Activated T-cell treated with anti-CD3 and anti-CD28 coated beads, Interleukin-2, amount 50 U/mL, for 48 hours (primary cell): ENCODE measurements around the gene CR1L.
"Not testable (repeated sequence)": the region's sequence is repeated elsewhere in the genome, so short reads cannot be mapped to it uniquely, and the experiment has no call there.

Experiments
- DNase-seq, 2 experiments: peaks; one replicate each; pipeline ENCODE4 v3.0.0-alpha.2; 2020

CR1L gene

DNA sequence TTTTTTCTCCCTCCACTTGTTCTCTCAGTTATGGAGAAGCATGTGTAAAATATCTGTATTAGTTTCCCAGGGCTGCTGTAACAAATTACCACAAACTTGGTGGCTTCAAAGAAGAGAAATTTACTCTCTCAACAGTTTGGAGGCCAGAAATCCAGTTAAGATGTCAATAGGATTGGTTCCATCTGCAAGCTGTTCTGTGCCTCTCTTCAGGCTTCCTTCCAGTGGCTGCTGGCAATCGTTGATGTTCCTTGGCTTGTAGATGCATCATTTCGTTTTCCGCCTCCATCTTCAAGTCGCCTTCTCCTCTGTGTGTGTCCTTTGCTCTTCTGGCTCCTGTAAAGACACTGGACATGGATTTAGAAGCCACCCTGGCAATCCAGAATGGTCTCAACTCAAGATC is 45.6 kb downstream of the CR1L start:
- DNase-seq: not testable (repeated sequence)

DNA sequence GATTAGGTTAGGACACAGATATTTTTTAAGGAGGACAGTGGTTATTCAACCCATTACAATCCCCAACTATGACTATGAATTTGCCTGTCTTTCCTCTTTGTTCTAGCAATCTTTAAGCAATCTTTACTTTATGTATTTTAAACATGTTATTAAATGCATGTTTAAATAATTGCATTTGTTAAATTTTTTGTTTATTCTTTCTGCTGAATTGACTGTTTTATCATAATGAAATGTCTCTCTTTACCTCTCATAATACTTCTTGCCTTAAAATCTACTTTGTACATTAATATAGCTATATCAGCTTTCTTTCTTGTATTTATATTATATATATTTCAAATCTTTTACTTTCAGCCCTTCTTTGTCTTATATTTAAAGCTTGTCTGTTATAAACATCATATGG is 46.1 kb downstream of the CR1L start:
- no peak for DNase-seq

DNA sequence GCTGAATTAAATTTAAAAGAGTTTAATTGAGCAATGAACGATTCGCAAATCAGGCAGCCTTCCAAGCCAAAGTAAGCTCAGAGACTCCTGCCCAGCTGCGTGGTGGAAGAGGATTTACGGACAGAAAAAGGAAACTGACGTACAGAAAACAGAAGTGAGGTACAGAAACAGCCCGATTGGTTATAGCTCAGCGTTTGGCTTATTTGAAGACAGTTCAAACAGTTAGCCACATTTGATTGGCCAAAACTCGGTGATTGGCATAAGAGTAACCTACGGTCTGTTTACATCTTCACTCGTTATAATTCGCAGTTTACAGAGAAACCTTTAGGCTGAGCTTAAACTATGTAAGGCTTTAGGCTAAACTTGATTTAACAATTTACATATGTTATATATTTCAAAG is 46.9 kb downstream of the CR1L start:
- no peak for DNase-seq

DNA sequence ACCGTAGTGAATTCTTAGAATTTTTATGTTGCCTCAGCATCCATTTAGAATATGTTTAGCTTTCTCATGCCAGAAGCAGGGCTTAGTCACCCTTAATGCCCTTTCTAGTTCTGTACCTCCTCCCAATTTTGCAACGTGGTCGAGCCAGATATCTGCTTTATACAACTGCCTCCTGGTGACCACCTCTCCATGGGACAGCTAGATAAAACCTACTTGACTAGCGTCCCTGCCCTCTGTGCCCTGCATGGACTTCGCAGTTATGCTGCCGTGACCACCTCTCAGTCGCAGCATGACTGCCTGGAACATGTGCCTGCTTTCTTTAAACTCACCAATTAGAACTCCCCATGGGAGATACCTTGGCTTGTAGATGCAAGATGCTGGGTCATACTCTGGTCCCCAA is 47.4 kb downstream of the CR1L start:
- not testable (repeated sequence) for DNase-seq

DNA sequence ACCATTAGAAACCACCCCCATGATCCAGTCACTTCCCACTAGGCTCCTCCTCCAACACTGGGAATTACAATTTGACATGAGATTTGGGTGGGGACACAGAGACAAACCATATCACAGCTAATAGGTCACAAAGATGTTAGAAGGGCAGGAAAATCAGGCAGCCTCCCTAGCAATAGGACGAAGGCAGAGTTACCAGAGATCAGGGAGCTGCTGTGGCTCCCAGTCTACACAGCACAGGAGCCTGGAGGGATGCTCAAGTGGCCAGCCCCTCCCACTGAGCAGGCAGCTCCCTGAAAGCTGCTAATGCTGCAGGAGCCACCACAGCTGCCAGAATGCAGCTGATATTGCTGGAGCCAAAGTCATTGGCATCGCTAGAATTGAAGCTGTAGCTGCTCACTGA is 51.0 kb downstream of the CR1L start:
- no peak for DNase-seq

DNA sequence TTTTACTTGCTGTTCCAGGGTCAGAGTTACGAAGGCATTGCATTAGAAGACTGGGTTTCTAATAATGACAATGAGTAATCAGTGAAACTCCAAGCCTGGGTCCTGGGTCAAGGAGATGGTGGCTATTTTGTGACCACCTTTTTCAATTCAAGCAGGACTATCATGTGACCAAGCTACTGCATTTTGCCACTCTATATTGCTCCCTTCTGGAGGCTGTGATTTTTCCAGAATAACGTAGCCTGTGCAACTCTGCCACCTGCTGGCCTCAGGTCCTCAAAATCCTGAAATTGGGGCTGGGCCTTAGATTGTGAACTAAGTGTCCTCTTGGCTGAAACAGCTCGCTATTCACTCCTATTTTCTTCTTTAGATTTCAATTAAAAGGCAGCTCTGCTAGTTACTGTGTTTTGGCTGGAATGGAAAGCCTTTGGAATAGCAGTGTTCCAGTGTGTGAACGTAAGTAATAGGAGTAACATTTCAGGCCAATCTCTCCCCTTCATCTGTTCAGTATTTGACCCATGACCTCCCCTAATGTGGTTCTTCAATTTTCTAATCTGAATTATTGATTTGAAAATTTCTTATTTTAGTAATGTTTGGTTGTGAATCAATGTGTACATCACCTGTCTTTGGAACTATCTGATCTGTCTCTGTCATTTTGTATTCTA is 54.0 kb downstream of the CR1L start:
- peak; percentile 57 to 62 for DNase-seq

DNA sequence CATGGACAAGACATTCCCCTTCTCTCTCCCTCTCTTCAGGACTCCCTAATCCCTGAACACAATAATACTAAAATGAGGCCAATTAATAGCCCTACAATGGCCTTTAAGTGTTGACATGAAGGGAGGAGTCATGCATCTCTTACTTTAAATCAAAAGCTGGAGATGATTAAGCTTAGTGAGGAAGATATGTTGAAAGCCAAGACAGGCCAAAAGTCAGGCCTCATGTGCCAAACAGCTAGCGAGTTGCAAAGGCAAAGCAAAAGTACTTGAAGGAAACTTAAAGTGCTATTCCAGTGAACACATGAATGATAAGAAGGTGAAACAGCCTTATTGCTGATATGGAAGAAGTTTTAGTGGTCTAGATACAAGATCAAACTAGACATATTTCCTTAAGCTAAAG is 57.4 kb downstream of the CR1L start:
- no peak for DNase-seq

DNA sequence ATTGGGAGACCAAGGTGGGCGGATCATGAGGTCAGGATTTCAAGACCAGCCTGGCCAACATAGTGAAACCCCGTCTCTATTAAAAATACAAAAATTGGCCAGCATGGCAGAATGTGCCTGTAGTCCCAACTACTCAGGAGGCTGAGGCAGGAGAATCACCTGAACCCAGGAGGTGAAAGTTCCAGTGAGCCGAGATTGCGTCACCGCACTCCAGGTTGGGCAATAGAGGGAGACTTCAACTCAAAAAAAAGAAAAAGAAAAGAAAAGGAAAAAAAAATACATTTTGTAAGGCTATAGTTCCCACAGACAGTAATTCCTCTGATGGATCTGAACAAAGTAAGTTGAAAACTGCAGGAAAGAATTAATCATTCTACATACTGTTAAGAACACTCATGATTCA is 58.8 kb downstream of the CR1L start:
- DNase-seq: no peak

DNA sequence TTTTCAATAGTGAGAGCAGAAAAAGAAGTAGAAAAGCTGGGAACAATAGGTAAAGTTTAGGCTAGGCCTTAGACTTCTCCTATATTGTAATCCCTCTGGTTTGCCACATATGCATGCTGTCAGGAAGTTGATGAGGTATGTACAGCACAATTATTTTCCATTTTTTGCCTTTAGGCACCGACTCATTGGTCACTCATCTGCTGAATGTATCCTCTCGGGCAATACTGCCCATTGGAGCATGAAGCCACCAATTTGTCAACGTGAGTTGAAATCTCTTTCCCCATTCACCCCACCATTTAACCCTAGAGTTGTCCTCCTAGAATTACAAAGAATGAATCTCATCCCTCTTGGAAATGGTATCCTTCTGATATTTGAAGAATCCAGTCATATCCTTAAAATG is 63.1 kb downstream of the CR1L start:
- not testable (repeated sequence) for DNase-seq

DNA sequence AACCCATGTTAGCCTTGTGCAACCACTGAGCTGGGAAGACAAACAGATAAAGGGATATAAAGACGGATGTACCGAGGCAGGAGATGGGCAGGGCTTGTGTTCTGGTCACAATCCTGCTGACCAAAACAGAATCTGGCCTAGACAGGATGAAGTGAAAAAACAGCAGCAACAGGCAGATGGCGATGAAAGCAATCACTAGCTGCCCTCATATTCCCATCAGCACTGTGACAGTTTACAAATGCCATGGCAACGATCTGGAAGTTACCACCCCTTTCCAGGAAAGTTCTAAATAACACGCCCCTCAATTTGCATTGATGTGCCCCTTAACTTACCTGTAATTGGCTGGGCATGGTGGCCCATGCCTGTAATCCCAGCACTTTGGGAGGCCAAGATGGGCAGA is 66.4 kb downstream of the CR1L start:
- DNase-seq: no peak

DNA sequence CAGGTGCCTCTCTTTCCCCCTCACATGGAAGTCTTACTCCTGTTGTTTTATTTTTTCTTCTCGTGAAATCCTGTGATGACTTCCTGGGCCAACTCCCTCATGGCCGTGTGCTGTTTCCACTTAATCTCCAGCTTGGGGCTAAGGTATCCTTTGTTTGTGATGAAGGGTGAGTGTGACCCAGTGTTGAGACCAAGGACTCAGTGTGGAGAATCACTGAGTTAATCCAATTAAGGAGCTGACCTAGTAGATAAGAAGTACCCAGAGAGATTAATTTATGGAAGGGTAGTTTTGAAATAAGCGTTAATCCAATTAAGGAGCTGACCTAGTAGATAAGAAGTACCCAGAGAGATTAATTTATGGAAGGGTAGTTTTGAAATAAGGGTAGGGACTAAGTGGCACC is 67.8 kb downstream of the CR1L start:
- not testable (repeated sequence) for DNase-seq

DNA sequence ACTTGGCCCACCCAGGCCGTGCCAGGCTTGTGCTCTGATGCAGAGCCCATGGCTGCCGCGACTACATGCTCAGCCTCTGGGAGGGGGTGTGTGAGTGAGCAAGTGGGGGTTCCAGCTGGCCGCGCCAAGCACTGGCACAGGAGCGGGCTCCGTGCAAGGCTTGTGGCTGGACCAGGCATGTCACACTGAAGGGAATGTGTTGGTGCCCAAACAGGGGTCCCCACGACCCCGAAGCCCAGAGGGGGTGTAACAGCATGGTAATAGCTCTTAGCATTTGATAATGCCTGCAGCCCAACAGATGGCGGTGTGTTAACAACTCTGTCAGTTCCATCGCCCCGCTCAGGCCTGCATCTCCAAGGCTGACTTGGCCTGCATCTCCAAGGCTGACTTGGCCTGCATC is 68.6 kb downstream of the CR1L start:
- DNase-seq: no peak

DNA sequence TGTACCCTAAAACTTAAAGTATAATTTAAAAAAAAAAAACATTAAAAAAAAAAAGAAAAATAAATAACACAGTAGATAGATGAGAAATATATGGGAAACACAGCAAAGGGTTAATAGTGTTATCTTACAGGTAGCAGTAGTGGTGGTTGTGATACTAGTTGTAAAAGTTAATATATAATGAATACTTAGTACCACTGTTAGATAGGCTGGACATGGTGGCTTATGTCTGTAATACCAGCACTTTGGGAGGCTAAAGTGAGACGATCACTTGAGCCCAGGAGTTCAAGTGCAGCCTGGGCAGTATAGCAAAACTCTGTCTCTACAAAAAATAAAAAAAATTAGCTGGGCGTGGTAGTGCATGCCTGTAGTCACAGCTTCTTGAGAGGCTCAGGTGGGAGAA is 74.3 kb downstream of the CR1L start:
- no peak for DNase-seq

DNA sequence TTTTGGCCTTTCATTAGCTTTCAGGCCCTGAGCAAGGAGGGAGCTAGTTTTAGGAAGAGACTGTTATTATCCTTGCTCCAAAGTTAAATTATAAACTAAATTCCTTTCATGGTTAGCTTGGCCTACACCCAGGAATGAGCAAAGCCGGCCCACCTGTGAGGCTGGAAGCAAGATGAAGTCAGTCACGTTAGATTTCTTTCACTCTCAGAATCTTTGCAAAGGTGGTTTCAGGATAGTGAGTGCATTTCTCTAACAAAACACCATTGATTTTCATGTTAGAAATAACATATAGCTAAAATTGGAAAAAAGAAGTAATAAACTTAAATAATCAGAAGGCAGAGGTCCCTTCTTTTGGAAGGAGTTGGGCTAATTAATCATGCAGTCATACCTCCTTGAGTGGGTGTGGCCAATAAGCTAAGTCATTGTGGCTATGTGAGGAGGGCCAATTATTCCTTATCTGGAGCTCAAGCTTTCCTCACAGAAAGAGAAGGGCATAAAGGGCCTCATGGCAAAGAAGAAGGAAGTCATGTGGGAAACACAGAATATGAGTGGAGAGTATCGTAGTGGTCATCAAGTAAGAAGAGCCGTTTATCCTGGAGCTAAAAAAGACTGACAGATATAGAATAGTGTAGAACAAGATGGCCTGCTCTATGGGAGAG is 83.4 kb downstream of the CR1L start:
- not testable (repeated sequence) for DNase-seq

DNA sequence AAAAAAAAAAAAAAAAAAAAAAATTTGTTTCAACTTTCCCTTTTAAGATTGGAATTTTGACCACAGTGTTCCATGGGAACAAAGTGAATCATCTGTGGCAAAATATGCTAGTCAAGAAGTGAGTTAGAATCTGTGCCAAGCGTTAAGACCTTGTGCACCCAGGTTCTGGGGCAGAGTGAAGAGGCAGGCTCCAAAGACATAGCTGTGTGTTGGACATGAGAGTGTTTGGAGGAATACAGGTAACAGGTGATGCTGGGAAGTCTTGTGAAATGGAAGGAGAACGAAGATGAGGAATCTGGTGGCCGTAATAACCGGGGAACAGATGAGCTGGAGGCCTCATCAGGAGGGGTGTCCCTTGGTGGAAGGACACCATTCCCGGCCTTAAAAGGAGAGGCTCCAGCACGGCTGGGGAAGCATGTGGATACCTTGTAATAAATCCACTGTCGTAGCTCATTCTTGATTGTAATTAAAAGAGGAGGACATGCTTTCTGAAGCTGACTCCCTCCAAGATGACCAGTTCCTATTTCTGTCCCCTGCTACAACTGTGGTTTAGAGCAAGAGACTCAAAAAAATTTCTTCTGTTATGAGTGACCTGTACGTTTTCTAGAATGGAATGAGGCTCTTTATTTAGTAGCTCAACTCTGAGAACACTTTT is 92.7 kb downstream of the CR1L start:
- not testable (repeated sequence) for DNase-seq

DNA sequence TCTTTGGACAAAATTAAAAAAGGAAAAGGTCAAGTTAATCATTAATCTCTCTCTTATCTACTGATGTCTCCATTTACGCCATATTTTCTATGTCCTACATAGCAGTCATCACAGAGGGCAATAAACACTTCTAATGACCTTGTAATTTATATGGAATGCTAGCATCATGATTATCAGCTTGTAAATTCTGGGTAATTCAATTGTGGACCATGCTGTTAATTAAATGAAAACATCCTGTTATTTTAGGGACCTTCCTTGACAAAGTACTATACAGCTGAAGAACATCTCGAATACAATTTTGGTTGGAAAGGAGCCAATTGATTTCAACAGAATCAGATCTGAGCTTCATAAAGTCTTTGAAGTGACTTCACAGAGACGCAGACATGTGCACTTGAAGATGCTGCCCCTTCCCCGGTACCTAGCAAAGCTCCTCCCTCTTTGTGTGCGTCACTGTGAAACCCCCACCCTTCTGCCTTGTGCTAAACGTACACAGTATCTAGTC is 93.3 kb downstream of the CR1L start:
- DNase-seq: not testable (repeated sequence)

DNA sequence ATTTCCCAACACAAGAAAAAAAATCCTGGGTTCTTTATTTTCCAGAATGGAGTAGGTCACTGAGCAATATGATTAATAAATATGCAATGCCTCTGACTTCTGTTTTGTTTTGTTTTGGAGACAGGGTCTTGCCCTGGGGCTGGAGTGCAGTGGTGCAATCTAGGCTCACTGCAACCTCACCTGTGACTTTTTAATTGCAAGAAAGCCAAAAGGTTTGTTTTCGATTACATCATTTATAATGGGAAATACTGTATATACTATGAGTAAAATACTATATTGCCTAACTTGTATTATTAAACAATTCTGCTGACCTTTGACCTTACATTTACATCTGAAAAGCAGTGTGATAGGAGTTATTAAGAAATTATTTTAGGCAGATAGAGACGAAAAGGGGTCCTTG is 95.3 kb downstream of the CR1L start:
- no peak for DNase-seq

DNA sequence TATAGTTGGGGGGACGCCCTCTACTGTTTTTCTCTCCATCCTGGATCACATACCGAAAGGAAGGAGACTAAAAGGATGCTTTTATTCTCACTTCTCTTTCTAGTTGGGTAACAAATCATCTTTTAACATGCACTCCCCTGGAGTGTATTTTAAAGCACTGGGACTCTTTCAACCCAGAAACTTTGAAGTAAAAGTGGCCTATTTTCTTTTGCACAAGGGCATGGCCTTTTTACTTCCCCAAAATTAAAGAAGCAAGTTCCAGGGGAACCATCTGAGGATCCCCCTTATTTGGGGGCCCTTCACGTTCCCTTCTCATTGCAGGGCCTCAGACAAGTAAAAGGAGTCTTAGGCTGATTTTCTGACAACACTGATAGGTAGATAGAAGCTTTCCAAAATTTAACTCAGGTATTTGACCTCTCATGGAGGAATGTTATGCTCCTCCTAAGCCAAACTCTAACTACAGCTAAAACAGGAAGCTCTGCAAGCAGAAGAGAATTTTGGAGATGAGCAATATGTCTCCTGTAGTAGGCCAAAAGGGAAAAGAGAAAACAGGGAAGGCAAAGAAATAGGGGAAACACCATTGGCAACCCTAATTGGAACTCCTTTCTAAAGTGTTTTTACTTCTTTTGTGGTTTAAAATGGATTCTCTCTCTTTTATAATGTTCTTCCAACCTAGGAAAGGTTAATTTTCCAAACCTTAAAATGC is 98.1 kb downstream of the CR1L start:
- no peak for DNase-seq

DNA sequence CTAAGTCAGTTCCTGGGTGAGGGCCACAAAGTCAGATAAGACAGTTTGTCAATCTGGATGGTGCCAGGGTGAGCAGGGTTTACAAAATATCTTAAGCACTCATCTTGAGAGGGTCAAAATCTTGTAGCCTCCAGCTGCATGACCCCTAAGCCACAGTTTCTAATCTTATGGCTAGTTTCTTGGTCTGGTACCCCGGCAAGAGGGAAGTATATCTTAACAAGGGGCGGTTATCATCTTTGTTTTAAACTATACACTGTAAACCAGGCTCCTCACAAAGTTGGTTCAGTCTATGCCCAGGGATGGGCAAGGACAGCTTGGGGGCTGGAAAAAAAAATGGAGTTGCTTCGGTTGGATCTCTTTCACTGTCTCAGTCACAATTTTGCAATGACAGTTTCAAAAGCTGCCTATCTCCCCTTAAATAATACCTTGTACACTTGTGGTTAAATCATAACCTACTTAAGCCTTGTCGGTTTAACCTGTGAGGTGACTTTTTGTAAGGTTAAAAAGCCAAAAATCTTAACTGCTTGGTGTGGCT is 99.1 kb downstream of the CR1L start:
- no peak for DNase-seq

DNA sequence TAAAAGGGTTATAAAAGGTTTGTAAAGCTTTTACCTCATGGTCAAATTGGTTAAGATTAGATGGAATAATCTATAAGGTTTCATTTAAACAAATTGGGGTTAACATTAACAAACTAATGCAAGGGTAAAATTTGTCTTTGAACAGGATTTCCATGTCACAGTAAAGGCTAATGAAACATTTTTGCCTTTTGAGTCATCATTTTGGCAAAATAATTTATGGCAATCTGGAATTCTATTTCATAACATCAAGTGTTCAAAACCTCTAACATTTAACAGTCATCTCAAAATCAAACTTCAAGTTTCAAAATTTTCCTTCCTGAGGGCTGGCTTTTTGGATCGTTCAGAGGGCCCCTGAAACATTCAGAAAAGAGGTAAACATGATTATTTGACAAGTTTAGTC is 100.4 kb downstream of the CR1L start:
- no peak for DNase-seq

DNA sequence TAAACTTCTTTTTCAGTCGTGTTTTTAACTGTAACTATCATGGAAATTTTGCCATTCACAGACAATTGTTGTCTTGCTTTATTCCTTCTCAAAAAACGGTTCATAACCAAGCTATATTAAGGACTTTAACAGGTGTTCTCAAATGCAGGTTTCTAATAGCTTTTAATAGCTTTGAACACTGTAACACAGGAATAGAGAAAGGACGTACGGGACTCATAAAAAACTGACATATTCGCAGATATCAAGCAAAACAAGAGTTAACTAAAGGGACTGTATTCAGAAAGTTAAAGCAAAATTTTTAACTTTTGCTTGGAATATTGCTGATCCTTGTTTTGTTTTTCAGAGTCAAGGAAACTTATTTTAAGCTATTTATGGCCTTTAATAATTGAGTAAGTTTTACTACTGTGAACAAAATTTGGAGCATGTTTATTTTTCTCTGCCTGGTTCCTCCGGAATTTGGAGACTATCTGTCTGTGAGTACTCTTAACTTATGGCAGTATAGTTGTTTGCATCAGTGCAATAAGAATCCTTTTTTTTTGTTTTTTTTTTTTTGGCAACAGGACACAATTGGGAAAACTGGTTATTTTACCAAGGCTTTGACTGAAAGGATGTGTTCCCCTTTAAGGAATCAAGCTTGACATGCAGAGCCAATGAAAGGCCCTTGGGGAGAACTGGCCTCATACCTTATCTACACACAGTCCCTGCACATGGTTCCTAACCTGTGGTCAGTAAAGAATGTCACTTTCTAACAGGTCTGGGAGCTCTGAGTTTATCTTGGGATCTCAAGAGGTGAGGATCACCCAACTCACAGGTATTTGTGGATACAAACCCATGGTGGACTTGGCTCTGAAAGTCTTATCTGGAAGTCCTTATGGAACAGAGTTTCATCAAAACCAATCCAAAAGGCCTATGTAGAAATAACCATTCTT is 101.2 kb downstream of the CR1L start:
- DNase-seq: no peak
